Activated naive CD4-positive, alpha-beta T cell treated with anti-CD3 and anti-CD28 coated beads, Interleukin-2, amount 10 ng/mL, durations not matched to agents 7 days and 5 days (primary cell): ENCODE results near the gene GREB1.

Experiments used
- CTCF ChIA-PET: fragments of 350-600 bp; sonication (Branson Sonifier 250); formaldehyde crosslinking; loops from one replicate; lab custom pipeline; 2021; ENCODE audit warnings: antibody characterized with exemption; lab: Charles Lee
- DNase-seq: peaks from one replicate; pipeline ENCODE4 v3.0.0-alpha.2; 2020
- H3K27ac Mint-ChIP-seq: one replicate; pipeline ENCODE4 v1.8.0; 2021; ENCODE audit warnings: mild to moderate bottlenecking, moderate library complexity, mixed read lengths
- H3K27me3 Mint-ChIP-seq: one replicate; pipeline ENCODE4 v1.8.0; 2021; ENCODE audit warnings: mild to moderate bottlenecking, mixed read lengths
- H3K36me3 Mint-ChIP-seq: one replicate; pipeline ENCODE4 v1.8.0; 2021; ENCODE audit warnings: mixed read lengths
- H3K4me1 Mint-ChIP-seq: one replicate; pipeline ENCODE4 v1.8.0; 2021; ENCODE audit warnings: mixed read lengths
- H3K4me3 Mint-ChIP-seq: one replicate; pipeline ENCODE4 v1.8.0; 2021; ENCODE audit warnings: mild to moderate bottlenecking, moderate library complexity, mixed read lengths
- H3K9me3 Mint-ChIP-seq: one replicate; pipeline ENCODE4 v1.8.0; 2021; ENCODE audit warnings: mixed read lengths

Gene GREB1

GRCh38 chr2:11569636-11570035 lies 35.8 kb downstream of the GREB1 start:
- CTCF ChIA-PET, result interaction anchor here (2.0 kb wide), 1 partner anchor 13 kb away, joined by 5 read pairs; no protein-coding TSS in a partner anchor
- Mint-ChIP-seq H3K27me3 (peaks cover 8% of the 10 kb centered on the region), H3K9me3 (no peaks in the 10 kb centered on the region), H3K36me3 (no peaks in the 10 kb centered on the region), H3K27ac (no peak overlapping the region), H3K4me1 (no peaks in the 10 kb centered on the region), H3K4me3 (no peak overlapping the region)
- DNase-seq, result no peak

DNA sequence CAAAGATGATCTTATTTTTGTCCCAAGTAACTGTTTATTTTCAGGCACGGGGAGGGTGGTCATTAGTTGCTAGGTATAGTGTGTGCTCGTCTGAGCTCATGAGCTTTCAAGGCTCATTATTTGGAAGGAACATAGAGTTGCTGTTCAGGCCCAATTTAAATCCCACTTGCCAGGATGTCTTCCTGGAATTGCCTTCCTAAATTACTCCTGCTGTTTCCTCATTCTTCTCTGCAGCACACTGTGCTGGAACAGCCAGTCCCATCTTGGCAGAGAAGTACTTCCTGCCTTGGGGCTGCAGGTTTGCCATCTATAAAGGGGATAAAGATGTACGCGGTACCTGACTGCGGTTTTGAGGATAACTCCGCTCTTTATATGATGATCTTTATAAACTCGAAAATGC lies 37.3 kb downstream of the GREB1 start:
- DNase-seq, result no peak
- H3K36me3 Mint-ChIP-seq, result no peaks in the 10 kb centered on the region
- no peak overlapping the region for H3K4me3 Mint-ChIP-seq
- no peaks in the 10 kb centered on the region for H3K4me1 Mint-ChIP-seq
- CTCF ChIA-PET, result interaction anchor here (2.0 kb wide), 1 partner anchor 11 kb away, joined by 5 read pairs; no protein-coding TSS in a partner anchor
- no peaks in the 10 kb centered on the region for H3K9me3 Mint-ChIP-seq
- no peak overlapping the region for H3K27ac Mint-ChIP-seq
- H3K27me3 Mint-ChIP-seq, result peaks cover 8% of the 10 kb centered on the region

DNA sequence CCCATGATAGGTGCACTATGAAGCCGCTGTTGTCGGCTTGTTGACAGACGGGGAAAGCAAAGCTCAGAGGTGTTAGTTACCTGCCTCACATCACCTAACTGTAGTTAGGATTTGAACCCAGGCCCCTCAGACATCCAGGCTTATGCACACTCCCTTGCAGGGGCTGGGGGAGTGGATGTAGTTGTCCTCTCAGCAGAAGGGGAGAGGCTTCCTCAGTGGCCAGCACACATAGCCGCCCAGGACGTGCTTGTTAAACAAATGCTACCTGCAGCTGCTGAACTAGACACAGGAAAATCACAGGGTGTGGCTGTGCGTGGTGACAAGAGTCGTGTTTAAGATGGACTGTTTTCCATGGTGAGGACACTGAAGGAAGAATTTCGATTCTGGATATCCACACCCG lies 39.2 kb downstream of the GREB1 start:
- H3K36me3 Mint-ChIP-seq, result no peaks in the 10 kb centered on the region
- DNase-seq, result no peak
- peaks cover 15% of the 10 kb centered on the region for H3K27me3 Mint-ChIP-seq
- H3K9me3 Mint-ChIP-seq, result no peaks in the 10 kb centered on the region
- no peak overlapping the region for H3K27ac Mint-ChIP-seq
- no peaks in the 10 kb centered on the region for H3K4me1 Mint-ChIP-seq
- H3K4me3 Mint-ChIP-seq, result no peak overlapping the region
- CTCF ChIA-PET, result interaction anchor here (1.5 to 3.5 kb wide), 2 partner anchors 10 to 19 kb away, joined by 3 to 20 read pairs; no protein-coding TSS in a partner anchor

DNA sequence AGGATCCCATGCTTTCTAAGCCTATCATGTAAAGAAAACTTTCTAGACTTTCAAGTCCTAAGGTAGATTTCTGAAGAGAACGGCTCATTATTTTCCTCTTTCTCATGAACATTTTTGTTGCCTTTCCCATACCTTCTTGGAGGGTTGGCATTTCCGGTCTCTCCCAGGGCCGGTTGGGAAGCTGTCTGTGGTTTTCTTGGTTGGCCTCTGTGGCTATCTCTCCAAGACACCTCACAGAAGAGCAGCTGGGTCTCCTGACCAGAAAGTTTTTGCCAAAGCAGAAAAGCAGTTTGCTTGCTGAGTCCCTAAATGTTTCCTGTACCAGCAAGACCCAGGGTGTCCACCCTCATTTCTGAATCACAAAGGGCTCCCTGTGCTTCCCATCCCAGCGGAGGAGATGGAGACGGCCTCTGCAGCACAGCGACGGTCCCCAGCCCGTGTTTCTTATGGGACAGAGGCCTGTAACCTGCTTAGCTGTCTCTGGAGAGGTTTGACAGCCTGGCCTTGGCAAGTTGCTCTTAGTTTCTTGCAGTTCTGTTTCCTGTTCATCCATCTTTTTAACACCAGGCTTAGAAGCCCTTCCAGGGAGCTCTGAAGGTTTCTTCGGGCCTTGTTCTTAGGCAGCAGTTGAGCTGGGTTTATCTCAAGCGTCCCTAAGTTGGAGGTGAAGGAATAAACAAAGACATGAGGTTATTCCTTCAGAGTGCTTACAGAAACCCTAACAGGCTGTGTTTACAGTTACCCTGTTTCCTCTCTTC lies 39.8 kb downstream of the GREB1 start:
- H3K4me3 Mint-ChIP-seq, result no peak overlapping the region
- CTCF ChIA-PET, result interaction anchor here (1.5 to 3.5 kb wide), 2 partner anchors 9 to 19 kb away, joined by 3 to 20 read pairs; no protein-coding TSS in a partner anchor
- peaks cover 15% of the 10 kb centered on the region for H3K27me3 Mint-ChIP-seq
- H3K4me1 Mint-ChIP-seq, result no peaks in the 10 kb centered on the region
- DNase-seq, result no peak
- H3K9me3 Mint-ChIP-seq, result no peaks in the 10 kb centered on the region
- H3K27ac Mint-ChIP-seq, result no peak overlapping the region
- no peaks in the 10 kb centered on the region for H3K36me3 Mint-ChIP-seq

DNA sequence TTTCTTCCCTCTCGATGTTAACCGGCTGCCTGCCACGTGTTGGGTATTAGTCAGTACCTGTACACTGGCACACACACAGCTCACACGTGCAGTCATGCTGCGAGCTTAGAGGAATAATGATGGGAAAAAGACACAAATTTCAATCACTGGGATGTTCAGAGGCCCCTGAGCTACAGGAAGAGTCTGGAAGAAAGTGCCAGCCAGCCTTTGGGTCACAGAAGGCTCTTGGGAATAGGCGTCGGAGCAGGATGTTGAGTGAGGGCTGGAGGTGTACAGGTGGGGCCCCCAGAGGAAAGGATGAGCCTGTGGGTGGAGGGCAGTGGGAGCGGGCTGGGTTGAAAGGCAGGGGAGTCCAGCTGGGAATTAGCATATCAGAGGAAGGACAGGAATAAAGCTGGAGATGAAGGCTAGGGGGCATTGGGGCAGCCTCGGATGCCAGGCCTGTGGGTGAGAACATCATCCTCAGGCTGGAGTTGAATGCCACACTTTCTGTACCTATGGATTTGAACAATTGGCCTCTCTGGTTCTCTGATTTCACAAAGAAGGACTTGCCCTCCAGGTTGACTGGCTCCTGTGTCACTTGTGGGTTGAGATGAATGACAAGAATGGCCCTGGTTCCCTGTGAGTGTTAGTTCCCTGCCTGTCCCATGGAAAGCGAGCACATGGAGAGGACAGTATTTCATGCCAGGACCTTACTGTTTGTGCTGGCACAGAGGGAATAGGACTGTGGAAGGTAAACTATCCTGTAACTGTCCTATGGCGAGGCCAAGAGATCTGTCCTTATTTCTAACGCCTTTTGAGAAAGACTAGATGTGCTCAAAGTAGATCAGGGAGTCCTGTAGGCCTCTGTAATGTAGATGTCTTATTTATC lies 40.6 kb downstream of the GREB1 start:
- no peak overlapping the region for H3K27ac Mint-ChIP-seq
- H3K27me3 Mint-ChIP-seq, result peaks cover 15% of the 10 kb centered on the region
- no peaks in the 10 kb centered on the region for H3K36me3 Mint-ChIP-seq
- H3K4me1 Mint-ChIP-seq, result no peaks in the 10 kb centered on the region
- CTCF ChIA-PET, result interaction anchor here (1.5 to 3.5 kb wide), 2 partner anchors 9 to 20 kb away, joined by 3 to 20 read pairs; no protein-coding TSS in a partner anchor
- DNase-seq, result no peak
- H3K9me3 Mint-ChIP-seq, result no peaks in the 10 kb centered on the region
- H3K4me3 Mint-ChIP-seq, result no peak overlapping the region

GRCh38 chr2:11576398-11576797 lies 42.6 kb downstream of the GREB1 start:
- Mint-ChIP-seq H3K27ac (no peak overlapping the region), H3K9me3 (no peaks in the 10 kb centered on the region), H3K36me3 (no peaks in the 10 kb centered on the region), H3K4me1 (no peaks in the 10 kb centered on the region), H3K27me3 (peaks cover 10% of the 10 kb centered on the region), H3K4me3 (no peak overlapping the region)
- CTCF ChIA-PET, result no interaction called here
- DNase-seq, result no peak

DNA sequence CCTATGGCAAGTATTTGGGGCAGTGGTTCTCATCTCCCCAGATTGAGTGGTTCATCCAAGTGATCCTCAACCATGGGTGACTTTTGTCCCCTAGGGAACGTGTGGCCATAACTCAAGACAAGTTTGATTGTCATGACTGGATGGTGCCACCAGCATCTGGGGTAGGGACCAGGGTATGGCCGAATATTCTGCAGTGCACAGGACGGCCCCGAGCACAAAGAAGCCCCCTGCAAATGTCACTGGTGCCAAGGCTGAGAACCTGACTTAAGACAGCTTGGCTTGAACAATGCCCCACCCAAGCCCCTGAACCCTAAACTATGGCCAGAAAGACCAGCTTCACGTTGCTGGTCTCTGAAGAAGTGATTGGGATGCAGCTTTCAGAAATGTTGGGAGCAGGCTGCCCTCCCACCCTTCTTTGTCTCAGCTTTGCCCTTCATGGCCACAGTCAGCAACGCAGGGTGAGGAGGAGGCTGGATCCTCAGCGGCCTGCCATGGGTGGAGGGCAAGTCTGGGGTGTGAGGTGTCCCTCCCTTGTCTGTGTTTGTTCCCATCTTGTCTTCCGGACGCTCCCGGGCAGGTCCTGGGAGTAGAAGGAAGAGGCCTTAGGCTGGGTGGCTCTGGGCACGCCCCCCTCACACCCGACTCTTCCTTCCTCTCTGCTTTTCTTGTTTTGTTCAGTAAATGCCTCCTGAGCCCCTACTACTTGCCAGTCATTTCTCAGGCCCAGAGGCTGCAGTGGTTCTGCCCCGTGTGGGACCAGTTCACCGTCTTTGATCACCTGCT lies 43.4 kb downstream of the GREB1 start:
- no peak overlapping the region for H3K27ac Mint-ChIP-seq
- no peaks in the 10 kb centered on the region for H3K36me3 Mint-ChIP-seq
- no peak for DNase-seq
- H3K27me3 Mint-ChIP-seq, result peaks cover 10% of the 10 kb centered on the region
- H3K4me1 Mint-ChIP-seq, result no peaks in the 10 kb centered on the region
- H3K4me3 Mint-ChIP-seq, result no peak overlapping the region
- CTCF ChIA-PET, result interaction anchor here (1.9 kb wide), 1 partner anchor 445 kb away, joined by 6 read pairs; a partner anchor contains a TSS
- no peaks in the 10 kb centered on the region for H3K9me3 Mint-ChIP-seq

DNA sequence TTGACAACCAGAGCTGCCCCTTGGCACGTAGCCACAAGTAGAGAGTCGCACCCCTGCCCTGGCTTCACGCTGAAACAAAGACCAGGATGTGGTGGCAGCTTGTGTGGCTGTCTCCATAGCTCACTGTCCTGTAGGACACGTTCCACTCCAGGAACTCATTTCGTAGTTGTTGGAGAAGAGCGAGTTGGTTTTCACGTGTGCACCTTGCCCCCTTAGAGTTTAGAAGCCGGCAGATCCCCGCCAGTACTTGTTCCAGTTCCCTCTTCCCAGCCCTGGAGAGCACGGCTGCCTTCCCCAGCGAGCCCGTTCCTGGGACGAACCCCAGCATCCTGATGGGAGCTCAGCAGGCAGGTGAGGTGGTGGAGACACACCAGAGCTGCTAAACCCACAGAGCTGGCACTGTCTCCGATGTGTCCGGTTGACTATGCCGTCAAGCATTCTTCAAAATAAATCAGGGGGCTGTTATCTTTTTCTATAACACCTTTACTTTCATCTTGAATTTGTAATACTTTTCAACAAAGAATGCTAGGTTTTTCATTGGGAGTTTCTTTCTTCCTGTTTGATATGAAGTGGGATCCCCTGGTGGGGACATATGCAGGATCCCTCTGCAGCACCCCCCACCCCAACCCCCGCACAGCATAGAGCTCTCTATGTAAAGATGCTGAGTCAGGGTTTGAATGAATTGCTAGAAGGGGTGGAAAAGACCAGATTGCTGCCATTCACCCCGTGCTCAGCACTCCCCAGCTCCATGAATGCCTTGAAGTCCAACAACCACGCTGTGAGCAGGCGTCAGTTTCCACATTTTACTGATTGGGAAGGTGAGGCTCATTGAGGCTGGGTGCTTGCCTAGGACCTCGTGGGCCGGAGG lies 44.5 kb downstream of the GREB1 start:
- H3K36me3 Mint-ChIP-seq, result no peaks in the 10 kb centered on the region
- no peaks in the 10 kb centered on the region for H3K9me3 Mint-ChIP-seq
- H3K27ac Mint-ChIP-seq, result no peak overlapping the region
- H3K4me3 Mint-ChIP-seq, result no peak overlapping the region
- CTCF ChIA-PET, result interaction anchor here (1.5 to 1.9 kb wide), 2 partner anchors 100 to 446 kb away, joined by 6 read pairs; a partner anchor contains a TSS
- H3K4me1 Mint-ChIP-seq, result no peaks in the 10 kb centered on the region
- DNase-seq, result no peak
- H3K27me3 Mint-ChIP-seq, result peaks cover 14% of the 10 kb centered on the region

GRCh38 chr2:11578986-11579774 lies 45.3 kb downstream of the GREB1 start:
- DNase-seq, result no peak
- no peaks in the 10 kb centered on the region for H3K36me3 Mint-ChIP-seq
- peaks cover 15% of the 10 kb centered on the region for H3K27me3 Mint-ChIP-seq
- CTCF ChIA-PET, result interaction anchor here (1.5 to 9.8 kb wide), 4 partner anchors 23 to 447 kb away, joined by 5 to 147 read pairs (median 60); a partner anchor contains a TSS
- no peak overlapping the region for H3K4me3 Mint-ChIP-seq
- no peaks in the 10 kb centered on the region for H3K9me3 Mint-ChIP-seq
- H3K4me1 Mint-ChIP-seq, result no peaks in the 10 kb centered on the region
- H3K27ac Mint-ChIP-seq, result no peak overlapping the region

- no peaks in the 10 kb centered on the region for H3K4me1 Mint-ChIP-seq
- H3K9me3 Mint-ChIP-seq, result no peaks in the 10 kb centered on the region
- H3K36me3 Mint-ChIP-seq, result no peaks in the 10 kb centered on the region
- H3K27me3 Mint-ChIP-seq, result peaks cover 15% of the 10 kb centered on the region
- no peak for DNase-seq
- CTCF ChIA-PET, result interaction anchor here (0.8 to 9.8 kb wide), 5 partner anchors 22 to 448 kb away, joined by 3 to 147 read pairs (median 5); a partner anchor contains a TSS
- H3K4me3 Mint-ChIP-seq, result no peak overlapping the region
- H3K27ac Mint-ChIP-seq, result no peak overlapping the region
These were observed 46.2 kb downstream of the GREB1 start for GRCh38 chr2:11579867-11580659.

DNA sequence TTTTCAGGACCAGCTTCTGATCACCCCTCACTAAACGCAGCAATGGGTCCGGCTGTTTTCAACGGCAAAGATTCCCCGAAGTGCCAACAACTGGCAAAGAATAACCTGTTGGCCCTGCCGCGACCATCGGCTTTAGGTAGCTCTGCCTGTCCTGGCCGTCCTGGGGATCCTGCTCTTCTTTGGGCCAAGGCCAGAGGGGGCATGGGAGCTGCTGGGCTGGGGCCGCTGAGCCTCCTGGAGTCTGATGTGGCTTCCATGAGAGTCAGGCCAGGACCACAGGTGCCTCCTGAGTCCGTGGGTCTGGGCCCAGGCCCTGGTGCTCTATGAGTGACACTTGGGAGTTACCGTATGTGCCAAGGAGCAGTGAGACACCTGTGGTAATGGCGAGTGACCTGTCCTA lies 46.9 kb downstream of the GREB1 start:
- Mint-ChIP-seq H3K4me3 (no peak overlapping the region), H3K36me3 (no peaks in the 10 kb centered on the region), H3K27ac (no peak overlapping the region), H3K9me3 (no peaks in the 10 kb centered on the region), H3K27me3 (peaks cover 15% of the 10 kb centered on the region), H3K4me1 (no peaks in the 10 kb centered on the region)
- no peak for DNase-seq
- CTCF ChIA-PET, result interaction anchor here (0.7 to 9.8 kb wide), 6 partner anchors 21 to 449 kb away, joined by 3 to 147 read pairs (median 5); a partner anchor contains a TSS
